GM19438 (cell line): ENCODE measurements around the gene HDAC10.

Experiments used
- ATAC-seq: cut with Tn5 transposase; IDR thresholded peaks from one replicate; pipeline ENCODE4 v1.9.1; 2021; ENCODE audit warnings: low read depth; ENCODE audit not compliant: unreplicated experiment

HDAC10 gene

DNA sequence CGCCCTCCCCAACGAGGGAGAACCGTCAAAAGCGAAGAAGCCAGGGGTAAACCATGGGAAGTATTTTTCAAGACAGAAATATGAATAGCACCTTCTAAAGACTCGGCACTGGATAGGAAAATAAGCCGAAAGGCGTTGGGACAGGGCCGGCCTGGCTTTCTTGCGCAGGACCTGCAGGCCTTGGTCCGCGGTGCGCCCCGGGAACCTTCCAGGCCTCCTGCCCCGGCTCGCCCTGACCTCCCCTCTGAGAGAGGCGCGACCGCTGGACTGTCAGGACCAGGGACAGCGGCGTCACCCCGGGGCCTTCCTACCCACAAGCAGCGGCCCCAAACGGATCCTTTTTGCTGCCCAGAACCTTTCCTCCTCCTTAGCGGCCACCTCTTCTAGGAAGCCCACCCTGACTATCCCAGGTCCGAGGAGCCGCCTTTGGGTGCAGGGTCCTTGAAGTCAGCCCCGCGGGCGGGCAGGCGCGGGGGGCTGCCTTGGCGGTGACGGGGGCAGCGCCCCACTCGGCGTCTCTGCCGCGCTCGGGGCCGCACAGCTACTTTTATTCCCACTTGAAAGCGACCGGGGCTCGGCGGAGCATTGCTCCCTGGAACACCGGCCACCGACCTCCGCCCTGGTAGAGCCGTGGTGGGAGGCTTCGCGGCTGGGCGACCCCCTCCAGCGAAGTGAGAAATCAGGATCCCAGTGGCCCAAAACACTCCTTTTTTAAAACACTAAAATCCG, 19.8 kb upstream of the HDAC10 start:
- ATAC-seq = no peak

DNA sequence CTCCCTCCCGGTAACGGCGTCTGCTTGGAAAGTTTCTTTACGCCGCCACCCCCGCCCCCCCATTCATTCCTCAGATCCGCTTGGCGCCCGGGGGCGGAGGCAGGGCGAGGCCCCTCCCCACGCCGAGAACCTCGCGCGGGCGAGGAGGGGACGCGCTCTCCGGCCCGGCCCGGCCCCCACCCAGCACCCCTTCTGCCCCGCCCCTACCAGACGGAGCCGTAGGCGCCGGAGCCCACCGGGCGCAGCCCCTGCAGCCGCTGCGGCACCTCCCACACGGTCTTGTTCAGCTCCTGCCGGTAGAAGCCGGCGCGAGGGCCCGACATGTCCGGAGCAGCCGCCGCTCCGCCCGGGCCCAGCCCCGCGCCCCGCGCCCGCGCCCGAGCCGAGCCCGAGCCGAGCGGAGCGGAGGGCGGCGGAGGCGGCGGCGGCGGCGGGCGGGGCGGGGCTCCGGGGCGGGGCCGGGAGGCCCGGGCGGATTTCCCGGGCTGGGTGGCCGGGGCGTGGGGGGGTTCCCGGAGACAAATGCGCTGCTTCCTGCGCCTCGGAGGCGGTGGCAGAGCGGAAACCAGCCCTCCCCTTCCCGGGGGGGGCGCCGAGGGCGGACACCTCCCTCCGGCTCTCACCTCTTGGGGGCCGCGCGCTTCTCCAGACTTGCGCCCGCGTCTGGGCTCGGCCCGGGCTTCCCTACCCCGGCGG, 19.1 kb upstream of the HDAC10 start, which contains the start of gene MAPK11:
Gene MAPK11 (minus strand): TSS at position 411 of the 696 bp plus-strand sequence. CDS start 88 bp downstream, at position 323.
- ATAC-seq = no peak

DNA sequence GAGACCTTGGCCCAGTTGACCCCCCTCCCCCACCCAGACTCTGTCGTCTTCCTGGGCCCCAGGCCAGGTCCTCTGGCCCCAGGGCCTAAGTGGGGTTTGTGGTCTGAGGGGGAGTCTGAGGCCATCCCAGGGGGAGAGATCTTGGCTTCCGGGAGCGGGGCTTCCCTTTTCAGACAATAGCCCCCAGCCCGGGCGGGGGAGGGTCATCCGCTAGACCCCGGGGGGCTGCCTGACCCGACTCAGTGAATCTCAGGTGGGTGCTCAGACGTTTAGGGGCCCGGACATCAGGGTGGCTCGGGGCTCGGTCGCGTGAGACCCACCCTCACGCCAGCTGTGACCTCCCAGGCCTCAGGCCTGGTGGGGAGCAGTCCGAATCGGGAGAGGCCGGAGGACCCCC, 18.5 kb upstream of the HDAC10 start:
- ATAC-seq = no peak

DNA sequence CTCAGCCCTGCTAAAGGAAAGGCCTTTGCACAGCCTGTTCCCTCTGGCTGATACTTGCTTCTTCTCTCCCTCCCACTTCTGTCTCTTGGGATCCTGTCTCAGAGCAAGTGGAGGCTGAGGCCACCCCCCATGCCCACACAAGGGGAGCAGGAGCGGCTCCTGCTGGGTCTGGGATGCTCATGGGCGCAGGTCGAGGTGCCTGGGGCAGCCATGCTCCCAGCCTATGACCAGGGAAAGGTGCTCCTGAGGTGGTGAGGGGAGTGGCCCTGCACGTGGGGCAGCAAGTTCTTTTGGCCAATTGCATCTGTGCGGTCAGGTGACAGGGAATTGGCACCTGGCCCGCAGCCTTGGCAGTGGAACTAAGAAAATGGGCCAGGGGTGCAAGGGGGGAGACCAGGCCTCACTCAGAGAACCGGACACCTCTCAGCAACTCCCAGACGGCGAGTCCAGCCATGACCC, 17.6 kb upstream of the HDAC10 start:
- no peak for ATAC-seq

DNA sequence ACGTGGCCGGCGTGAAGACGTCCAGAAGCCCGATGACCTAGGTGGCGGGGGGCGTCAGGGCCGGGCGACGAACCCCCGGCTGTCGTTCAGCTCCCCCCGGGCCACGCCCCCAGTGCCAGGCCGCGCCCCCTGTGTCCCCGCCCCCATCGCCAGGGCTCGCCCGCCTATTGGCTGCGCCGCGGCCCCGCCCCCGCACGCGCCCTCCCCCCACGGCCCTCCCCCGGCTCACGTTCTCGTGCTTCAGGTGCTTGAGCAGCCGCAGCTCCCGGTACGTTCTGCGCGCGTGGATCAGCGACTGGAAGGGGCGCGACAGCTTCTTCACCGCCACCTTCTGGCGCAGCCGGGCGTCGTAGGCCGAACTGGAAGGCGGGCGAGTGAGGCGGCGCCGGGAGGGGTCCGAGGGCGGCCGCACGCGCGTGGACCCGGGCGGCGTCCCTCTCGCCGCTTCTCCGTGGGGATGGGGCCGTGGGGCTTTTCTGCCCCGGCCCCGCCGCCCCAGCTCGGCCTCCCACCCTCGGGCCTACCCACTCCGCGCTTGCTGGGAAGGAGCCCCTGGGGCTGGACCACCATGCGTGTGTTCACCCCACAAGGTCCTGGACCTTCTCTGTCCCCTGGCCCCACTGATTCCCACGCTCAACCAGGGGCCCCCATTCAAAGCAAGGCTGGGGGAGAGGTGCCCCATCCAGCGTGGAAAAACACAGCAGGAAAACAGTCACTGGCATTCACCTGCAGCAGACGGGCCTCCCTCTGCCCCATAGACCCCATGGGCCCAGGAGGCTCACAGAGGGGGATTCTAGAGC, 16.7 kb upstream of the HDAC10 start:
- no peak for ATAC-seq

DNA sequence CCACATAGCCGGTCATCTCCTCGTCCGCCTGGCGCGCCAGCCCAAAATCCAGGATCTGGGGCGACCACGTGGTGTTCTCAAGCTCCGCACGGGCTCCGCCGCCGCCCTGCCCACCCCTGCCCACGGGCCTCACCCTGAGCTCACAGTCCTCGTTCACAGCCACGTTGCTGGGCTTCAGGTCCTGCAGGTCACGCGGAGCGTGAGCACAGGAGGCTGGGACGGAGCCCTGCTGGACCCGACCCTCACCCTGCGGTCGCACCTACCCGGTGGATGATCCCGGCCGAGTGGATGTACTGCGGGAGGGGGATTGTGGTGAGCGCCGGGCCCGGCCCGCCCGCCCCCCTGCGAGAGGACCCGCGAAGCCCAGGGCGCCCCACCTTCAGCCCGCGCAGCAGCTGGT, 15.9 kb upstream of the HDAC10 start:
- no peak for ATAC-seq

DNA sequence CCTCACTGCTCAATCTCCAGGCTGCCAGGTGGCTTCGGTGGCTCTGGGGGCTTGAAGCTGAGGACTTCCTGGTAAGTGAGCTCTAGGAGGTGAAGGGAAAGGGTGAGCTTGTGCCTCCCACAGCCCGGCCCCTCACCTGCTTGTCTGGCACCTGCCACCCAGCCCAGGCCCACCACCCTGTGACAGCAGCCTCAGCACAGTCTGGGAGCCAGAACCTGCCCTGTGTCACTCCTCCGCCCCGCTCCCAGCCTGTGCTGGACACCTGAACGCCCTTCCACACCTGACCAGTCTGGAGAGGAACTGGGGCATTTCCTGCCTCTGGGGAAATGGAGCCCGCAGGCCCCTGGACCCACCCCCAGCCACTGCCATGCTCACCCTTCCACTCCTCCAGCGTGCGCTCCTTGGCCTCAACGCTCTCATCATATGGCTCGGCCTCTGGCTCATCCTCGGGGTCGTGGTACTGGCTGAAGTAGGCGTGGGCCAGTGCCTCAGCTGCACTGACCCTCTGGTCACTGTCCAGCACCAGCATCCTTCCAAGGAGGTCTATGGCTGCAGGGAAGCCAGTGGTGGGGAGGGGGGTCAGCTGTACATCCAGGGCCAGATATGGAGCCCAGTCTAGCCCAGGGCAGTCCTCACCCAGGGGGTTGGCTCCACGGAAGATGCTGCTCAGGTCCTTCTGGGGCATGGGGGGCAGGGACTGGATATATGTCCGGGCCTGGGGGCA, 14.0 kb upstream of the HDAC10 start:
- ATAC-seq = no peak

- ATAC-seq = no peak
Observed at GRCh38 chr22:50264104-50264745, 13.2 kb upstream of the HDAC10 start.

DNA sequence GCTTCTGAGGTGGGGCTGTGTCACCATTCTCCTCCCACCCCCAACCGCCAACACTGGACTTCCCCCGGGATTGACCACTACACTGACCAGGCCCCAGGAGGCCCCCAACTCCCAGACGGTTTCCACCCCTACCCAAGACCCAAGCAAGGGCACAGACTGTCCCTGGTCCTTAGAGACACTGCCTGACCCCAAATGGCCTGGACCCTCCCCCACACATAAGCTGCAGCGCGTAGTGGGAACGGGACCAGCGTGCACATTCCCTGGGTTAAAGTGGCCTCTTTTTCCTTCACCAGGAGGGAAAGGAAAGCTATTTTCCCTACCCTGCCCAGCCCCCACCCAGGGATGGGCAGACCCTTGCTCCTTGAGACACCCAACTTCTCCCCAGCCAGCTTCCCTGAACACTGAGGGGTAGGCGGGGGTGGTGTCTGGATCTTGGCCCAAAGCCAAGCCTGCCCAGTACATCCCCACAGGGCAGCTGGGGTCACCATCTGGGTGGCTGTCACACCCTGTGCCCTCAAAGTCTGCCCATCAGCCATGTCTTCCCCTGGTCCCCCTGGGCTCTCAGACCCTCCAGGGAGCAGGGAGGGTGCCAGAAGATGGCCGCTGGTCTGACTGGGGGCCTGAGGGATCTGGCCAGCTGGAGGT, 12.0 kb upstream of the HDAC10 start:
- ATAC-seq = no peak

GRCh38 chr22:50262460-50262911, 11.4 kb upstream of the HDAC10 start:
- ATAC-seq = no peak

GRCh38 chr22:50261615-50262459, 10.8 kb upstream of the HDAC10 start, which contains the start of gene MAPK12:
TSS of gene MAPK12 (minus strand) at chr22:50261683. CDS start at chr22:50261509, 174 bp downstream.
- ATAC-seq = no peak

DNA sequence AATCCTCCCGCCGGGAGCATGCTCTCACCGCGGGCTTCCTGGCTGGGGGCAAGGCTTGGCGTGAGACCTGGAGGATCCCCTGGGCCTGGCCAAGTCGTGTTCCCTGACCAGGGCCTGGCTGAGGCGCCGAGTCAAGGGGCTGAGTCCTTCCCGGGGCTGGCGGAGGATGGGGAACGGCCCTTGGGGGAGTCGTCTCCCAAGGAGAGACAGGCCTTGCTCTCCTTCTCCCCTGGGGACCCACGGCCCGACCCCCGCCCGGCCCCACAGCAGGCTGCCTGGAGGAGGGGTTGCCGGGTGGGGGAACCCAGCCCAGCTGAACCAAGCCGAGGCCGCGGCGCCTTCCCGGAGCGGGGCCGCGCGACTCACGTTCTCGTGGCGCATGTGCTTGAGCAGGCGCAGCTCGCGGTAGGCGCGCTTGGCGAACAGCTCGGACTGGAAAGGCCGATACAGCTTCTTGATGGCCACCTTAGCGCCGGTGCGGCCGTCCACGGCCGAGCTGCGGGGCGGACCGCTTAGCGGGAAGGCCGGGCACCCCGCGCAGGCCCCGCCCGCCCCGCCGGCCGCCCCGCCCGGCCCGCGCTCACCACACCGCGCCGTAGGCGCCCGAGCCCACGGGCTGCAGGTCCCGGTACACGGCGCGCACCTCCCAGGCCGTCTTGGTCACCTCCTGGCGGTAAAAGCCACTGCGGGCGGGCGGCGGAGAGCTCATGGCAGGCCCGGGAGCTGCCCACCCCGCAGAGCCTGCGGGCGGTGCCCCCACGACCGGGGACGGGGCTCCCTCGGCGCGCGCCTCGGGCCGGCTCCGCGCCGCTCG, 9.9 kb upstream of the HDAC10 start:
- no peak for ATAC-seq

GRCh38 chr22:50260434-50260800, 9.4 kb upstream of the HDAC10 start:
- ATAC-seq = no peak

DNA sequence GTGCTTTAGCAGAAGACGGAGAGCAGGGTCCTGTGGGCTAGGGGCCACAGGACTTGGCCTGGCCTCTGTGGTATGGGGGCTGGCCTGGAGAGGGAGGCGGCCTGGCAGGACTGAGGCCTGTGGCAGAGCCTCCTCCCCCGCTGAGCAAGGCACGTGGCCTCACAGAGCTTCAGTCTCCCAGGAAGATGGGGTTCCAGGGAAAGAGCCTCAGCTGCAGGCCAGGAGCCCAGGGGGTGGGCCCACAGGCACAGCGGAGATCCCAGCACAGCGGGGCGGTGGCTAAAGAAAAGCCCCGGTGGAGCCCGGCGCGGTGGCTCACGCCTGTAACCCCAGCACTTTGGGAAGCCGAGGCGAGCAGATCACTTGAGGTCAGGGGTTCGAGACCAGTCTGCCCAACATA, 8.2 kb upstream of the HDAC10 start:
- no peak for ATAC-seq

GRCh38 chr22:50258361-50259292, 7.6 kb upstream of the HDAC10 start:
- no peak for ATAC-seq

- no peak for ATAC-seq
Observed at GRCh38 chr22:50257451-50258360, 6.6 kb upstream of the HDAC10 start.
